Gastrocnemius medialis (tissue), 4 donors: ENCODE measurements around the gene SHB. TPM values are rescaled to one million over a fixed set of nuclear protein-coding genes. Genes with fewer than 3 reads are reported as not detected.

Source experiments
- ATAC-seq, 2 donors: fragments of 150-250 bp; one replicate each; pipeline ENCODE4 v1.9.1; 2016
- DNase-seq, 2 donors: peaks; one replicate each; pipeline ENCODE4 v3.0.0-alpha.2; 2019
- H3K27ac ChIP-seq, 4 donors: fragments of 200-600 bp; sonication (generic); 1 replicate in 1 of 4; 2 replicates in 3 of 4; pipeline ENCODE4 v1.5.1; 2016 to 2018; ENCODE audit warnings: mild to moderate bottlenecking in 2 of 4, moderate library complexity in 1 of 4
- H3K27me3 ChIP-seq, 3 donors: fragments of 200-600 bp; sonication (generic) in 2 of 3; 1 replicate in 1 of 3; 2 replicates in 2 of 3; pipeline versions ENCODE4 v1.5.1 to v1.6.0; 2016 to 2019; ENCODE audit warnings: mild to moderate bottlenecking in 1 of 3, moderate library complexity in 1 of 3
- H3K36me3 ChIP-seq, 2 donors: fragments of 200-600 bp; sonication (generic) in 1 of 2; one replicate each; pipeline ENCODE4 v1.5.1; 2017 to 2018
- H3K4me1 ChIP-seq, 2 donors: fragments of 200-600 bp; sonication (generic) in 1 of 2; one replicate each; pipeline ENCODE4 v1.5.1; 2016 to 2017; ENCODE audit warnings: mild to moderate bottlenecking in 2 of 2
- H3K4me3 ChIP-seq, 4 donors: fragments of 200-600 bp; sonication (generic) in 3 of 4; 1 replicate in 1 of 4; 2 replicates in 3 of 4; pipeline ENCODE4 v1.5.1; 2016 to 2019; ENCODE audit warnings: mild to moderate bottlenecking in 2 of 4
- H3K9me3 ChIP-seq, 3 donors: fragments of 200-600 bp; sonication (generic) in 2 of 3; 1 replicate in 1 of 3; 2 replicates in 2 of 3; pipeline ENCODE4 v1.5.1; 2016 to 2019
- POLR2A ChIP-seq, 2 donors: fragments of 450-650 bp; IDR thresholded peaks; one replicate each; pipeline ENCODE4 v1.6.1; 2017; ENCODE audit warnings: antibody characterized with exemption in 2 of 2, mild to moderate bottlenecking in 2 of 2, moderate library complexity in 2 of 2
- in situ Hi-C, 4 donors: fragments of 200-750 bp; cut with MboI; loops; one replicate each; pipeline versions ENCODE4 v1.15.0 to v1.8.0; 2017; ENCODE audit warnings: low sequenced_read_pairs in 4 of 4
- intact Hi-C: fragments of 100-400 bp; cut with DNase I; formaldehyde crosslinking; loops from one replicate; pipeline ENCODE4 v1.15.1; 2023; ENCODE audit warnings: low total_unique reads
- total RNA-seq, 4 donors: library from RNA; depleted of rRNA; stranded (reverse); fragments of >200 nt; gene quantifications; one replicate each; pipeline versions ENCODE4 v1.1.0 to v1.2.3, GENCODE V29; 2016
- TF ChIP-seq, protein P1 (sequence below), 5 experiments: fragments of 450-650 bp in 3 of 5; fragments of 200-600 bp in 2 of 5; sonication (generic) in 2 of 5; IDR thresholded peaks in 4 of 5; conservative IDR thresholded peaks in 1 of 5; 1 replicate in 4 of 5; 2 replicates in 1 of 5; pipeline ENCODE4 v1.5.1; 2016 to 2019; ENCODE audit warnings: antibody characterized with exemption in 5 of 5, mild to moderate bottlenecking in 3 of 5, moderate library complexity in 3 of 5

SHB gene
- total RNA-seq, 4 donors from 2014 or later, result 1.2 to 6.1 (median 4.6) TPM

DNA sequence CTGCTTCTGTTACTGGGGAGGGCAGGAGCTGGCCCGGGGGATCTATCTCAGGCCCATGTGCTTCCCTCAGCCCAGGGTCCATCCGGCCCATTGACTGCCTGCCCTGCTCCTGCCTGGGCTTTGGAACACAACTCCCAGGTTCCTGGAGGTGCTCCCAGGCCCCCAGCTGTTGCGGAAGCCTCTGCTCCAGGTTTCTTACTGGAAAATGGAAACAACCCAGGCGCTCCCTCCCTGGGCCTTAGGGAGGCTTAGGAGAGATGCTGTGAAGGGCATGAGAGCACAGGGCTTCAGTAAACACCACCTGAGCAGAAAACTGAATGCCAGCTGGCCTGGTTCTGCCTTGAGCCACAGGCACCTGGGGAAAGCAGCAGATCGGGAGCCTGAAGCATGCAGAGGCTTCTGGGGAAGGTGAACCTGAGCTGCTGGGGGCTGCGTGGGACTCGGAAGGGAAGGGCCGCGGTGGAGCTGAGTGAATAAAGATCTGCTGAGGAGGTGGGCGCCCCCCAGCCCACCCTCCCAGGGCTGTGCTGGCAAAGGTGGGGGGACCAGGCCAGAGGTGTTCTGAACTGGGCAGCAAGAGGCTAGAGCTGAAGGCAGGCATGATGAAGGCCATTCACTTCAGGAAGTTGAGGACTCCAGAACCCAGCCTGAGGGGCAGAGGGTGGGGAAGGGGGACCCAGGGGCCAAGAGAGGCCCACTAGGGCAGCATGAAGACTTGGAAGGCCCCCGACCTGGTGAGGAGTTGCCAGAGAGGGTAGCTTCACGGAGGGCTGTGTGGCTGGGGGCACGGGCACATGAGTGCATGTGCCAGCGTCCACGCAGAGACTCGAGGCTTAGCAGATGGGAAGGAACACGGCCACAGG is 64.8 kb downstream of the SHB start:
- intact Hi-C loops, result no loop called here
- no peaks in the 10 kb centered on the region for H3K9me3 ChIP-seq
- H3K27ac ChIP-seq, result no peak overlapping the region
- H3K4me3 ChIP-seq, result no peak overlapping the region
- ATAC-seq, result no peak
- no peak for DNase-seq
- peaks cover 0 to 6% of the 10 kb centered on the region in 2 donors for H3K4me1 ChIP-seq
- H3K36me3 ChIP-seq, result no peaks in the 10 kb centered on the region
- in situ Hi-C loops, result no loop called here
- no peaks in the 10 kb centered on the region for H3K27me3 ChIP-seq
- no peak for TF ChIP-seq POLR2A (IDR thresholded peaks at IDR 0.05)
- TF ChIP-seq, protein P1, sequence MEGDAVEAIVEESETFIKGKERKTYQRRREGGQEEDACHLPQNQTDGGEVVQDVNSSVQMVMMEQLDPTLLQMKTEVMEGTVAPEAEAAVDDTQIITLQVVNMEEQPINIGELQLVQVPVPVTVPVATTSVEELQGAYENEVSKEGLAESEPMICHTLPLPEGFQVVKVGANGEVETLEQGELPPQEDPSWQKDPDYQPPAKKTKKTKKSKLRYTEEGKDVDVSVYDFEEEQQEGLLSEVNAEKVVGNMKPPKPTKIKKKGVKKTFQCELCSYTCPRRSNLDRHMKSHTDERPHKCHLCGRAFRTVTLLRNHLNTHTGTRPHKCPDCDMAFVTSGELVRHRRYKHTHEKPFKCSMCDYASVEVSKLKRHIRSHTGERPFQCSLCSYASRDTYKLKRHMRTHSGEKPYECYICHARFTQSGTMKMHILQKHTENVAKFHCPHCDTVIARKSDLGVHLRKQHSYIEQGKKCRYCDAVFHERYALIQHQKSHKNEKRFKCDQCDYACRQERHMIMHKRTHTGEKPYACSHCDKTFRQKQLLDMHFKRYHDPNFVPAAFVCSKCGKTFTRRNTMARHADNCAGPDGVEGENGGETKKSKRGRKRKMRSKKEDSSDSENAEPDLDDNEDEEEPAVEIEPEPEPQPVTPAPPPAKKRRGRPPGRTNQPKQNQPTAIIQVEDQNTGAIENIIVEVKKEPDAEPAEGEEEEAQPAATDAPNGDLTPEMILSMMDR (IDR thresholded peaks at IDR 0.05 in 4 of 5, conservative IDR thresholded peaks at IDR 0.05 in 1 of 5), result no peak

DNA sequence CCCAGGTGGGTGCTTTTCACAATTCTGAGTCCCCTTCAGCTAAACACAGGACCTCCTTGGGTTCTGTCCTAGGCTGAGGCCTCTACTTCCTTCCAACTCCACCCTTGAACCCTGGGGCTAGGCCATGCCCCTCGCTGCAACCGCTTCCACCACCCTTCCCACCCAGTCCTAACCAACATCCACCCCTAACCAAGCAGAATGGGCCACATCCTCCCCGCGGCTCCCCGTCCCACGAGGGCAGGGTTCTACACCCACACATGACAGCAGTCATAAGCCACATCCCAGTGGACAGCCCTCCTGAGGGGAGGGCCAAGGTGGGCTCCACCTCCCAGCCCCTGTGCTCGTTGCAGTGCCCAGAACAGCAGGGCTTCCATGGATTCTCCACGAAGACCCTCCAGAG is 65.8 kb downstream of the SHB start:
- no peak overlapping the region for H3K4me3 ChIP-seq
- peaks cover 2 to 12% of the 10 kb centered on the region in 2 donors for H3K4me1 ChIP-seq
- no peaks in the 10 kb centered on the region for H3K9me3 ChIP-seq
- no peaks in the 10 kb centered on the region for H3K27me3 ChIP-seq
- intact Hi-C loops, result no loop called here
- no peak for TF ChIP-seq POLR2A (IDR thresholded peaks at IDR 0.05)
- TF ChIP-seq, protein P1 (IDR thresholded peaks at IDR 0.05 in 4 of 5, conservative IDR thresholded peaks at IDR 0.05 in 1 of 5), result no peak
- DNase-seq (no peak), ATAC-seq (no peak)
- H3K36me3 ChIP-seq, result no peaks in the 10 kb centered on the region
- in situ Hi-C loops, result no loop called here
- no peak overlapping the region for H3K27ac ChIP-seq

GRCh38 chr9:38001430-38001829 is 67.6 kb downstream of the SHB start:
- intact Hi-C loops (no loop called here), in situ Hi-C loops (no loop called here)
- DNase-seq, result no peak
- no peak for ATAC-seq
- H3K4me1 ChIP-seq, result peaks cover 2 to 12% of the 10 kb centered on the region in 2 donors
- TF ChIP-seq, protein P1 (IDR thresholded peaks at IDR 0.05 in 4 of 5, conservative IDR thresholded peaks at IDR 0.05 in 1 of 5), result no peak
- TF ChIP-seq POLR2A (IDR thresholded peaks at IDR 0.05), result no peak
- no peaks in the 10 kb centered on the region for H3K9me3 ChIP-seq
- H3K4me3 ChIP-seq, result no peak overlapping the region
- H3K27me3 ChIP-seq, result no peaks in the 10 kb centered on the region
- no peaks in the 10 kb centered on the region for H3K36me3 ChIP-seq
- no peak overlapping the region for H3K27ac ChIP-seq

GRCh38 chr9:38000735-38001134 is 68.3 kb downstream of the SHB start:
- intact Hi-C loops, result no loop called here
- ATAC-seq (no peak), DNase-seq (no peak)
- H3K27ac ChIP-seq, result no peak overlapping the region
- peaks cover 4 to 12% of the 10 kb centered on the region in 2 donors for H3K4me1 ChIP-seq
- H3K36me3 ChIP-seq, result no peaks in the 10 kb centered on the region
- TF ChIP-seq, protein P1 (IDR thresholded peaks at IDR 0.05 in 4 of 5, conservative IDR thresholded peaks at IDR 0.05 in 1 of 5), result no peak
- TF ChIP-seq POLR2A (IDR thresholded peaks at IDR 0.05), result no peak
- no peaks in the 10 kb centered on the region for H3K27me3 ChIP-seq
- no peak overlapping the region for H3K4me3 ChIP-seq
- H3K9me3 ChIP-seq, result no peaks in the 10 kb centered on the region
- in situ Hi-C loops, result no loop called here
